ENCODE measurements around the gene MORF4L2. TPM values are rescaled to one million over a fixed set of nuclear protein-coding genes. Genes with fewer than 3 reads are reported as not detected.
"Not testable (repeated sequence)": the region's sequence is repeated elsewhere in the genome, so short reads cannot be mapped to it uniquely, and the experiment has no call there.

MORF4L2 gene
- total RNA-seq, 1 donor: 741 TPM

DNA sequence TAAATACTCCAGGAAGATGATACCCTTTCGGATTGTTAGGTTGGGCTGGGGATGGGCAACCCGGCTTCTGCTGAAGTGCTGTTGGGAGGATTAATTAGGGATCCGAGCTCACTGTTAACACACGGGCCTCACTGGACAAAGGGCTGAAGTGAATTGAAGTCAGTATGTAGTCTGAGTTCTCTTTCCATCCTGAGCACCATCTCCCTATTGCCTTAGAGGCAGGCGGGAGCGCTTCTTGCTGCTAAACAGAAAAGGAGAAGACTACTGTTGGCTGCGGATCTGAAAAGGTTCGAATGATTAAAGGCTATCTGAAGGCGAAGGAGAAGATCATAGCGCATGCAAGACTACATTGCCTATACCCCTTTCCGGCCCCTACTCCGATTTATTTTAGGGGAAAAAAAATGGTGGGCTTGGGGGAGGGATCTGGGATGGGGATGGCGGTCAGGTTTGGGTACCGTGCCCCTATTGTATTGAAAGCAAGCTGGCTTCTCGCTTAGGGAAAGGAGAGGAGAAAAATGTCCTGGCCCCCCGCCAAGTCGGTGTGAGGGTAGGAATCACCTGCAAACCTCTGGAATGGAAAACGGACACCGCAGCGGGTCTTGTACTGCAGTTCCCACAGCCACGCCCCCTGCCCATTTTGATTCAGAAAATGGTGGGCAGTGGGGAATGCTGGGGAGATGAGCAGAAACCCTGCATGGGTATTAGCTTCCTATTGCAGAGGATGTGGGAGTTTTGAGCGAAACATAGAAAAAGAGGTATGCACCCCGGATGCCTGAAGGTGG is 22.3 kb downstream of the MORF4L2 start:
- no peak overlapping the region for H3K4me3 ChIP-seq (ENCODE audit: low read depth, low read length)
- TF ChIP-seq, protein P1, sequence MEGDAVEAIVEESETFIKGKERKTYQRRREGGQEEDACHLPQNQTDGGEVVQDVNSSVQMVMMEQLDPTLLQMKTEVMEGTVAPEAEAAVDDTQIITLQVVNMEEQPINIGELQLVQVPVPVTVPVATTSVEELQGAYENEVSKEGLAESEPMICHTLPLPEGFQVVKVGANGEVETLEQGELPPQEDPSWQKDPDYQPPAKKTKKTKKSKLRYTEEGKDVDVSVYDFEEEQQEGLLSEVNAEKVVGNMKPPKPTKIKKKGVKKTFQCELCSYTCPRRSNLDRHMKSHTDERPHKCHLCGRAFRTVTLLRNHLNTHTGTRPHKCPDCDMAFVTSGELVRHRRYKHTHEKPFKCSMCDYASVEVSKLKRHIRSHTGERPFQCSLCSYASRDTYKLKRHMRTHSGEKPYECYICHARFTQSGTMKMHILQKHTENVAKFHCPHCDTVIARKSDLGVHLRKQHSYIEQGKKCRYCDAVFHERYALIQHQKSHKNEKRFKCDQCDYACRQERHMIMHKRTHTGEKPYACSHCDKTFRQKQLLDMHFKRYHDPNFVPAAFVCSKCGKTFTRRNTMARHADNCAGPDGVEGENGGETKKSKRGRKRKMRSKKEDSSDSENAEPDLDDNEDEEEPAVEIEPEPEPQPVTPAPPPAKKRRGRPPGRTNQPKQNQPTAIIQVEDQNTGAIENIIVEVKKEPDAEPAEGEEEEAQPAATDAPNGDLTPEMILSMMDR (IDR thresholded peaks at IDR 0.05; ENCODE audit: insufficient read depth, low read length): no peak

DNA sequence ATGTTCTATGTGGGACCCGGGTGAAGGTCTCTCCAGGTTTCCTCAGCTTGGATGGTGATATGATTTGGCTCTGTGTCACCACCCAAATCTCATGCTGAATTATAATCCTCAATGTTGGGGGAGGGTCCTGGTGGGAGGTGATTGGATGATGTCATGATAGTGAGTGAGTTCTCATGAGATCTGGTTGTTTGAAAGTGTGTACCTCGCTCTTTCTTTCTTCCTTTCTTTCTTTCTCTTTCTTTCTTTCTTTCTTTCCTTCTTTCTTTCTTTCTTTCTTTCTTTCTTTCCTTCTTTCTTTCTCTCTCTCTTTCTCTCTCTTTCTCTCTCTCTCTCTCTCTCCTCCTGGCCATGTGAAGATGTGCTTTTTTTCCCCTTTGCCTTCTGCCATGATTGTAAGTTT is 27.0 kb downstream of the MORF4L2 start:
- not testable (repeated sequence) for DNase-seq (ENCODE audit: low read depth); H3K4me3 ChIP-seq (ENCODE audit: low read depth, low read length)

More for the DNA sequence above, 22.3 kb downstream of the MORF4L2 start:
- no peak for DNase-seq (ENCODE audit: low read depth)

DNA sequence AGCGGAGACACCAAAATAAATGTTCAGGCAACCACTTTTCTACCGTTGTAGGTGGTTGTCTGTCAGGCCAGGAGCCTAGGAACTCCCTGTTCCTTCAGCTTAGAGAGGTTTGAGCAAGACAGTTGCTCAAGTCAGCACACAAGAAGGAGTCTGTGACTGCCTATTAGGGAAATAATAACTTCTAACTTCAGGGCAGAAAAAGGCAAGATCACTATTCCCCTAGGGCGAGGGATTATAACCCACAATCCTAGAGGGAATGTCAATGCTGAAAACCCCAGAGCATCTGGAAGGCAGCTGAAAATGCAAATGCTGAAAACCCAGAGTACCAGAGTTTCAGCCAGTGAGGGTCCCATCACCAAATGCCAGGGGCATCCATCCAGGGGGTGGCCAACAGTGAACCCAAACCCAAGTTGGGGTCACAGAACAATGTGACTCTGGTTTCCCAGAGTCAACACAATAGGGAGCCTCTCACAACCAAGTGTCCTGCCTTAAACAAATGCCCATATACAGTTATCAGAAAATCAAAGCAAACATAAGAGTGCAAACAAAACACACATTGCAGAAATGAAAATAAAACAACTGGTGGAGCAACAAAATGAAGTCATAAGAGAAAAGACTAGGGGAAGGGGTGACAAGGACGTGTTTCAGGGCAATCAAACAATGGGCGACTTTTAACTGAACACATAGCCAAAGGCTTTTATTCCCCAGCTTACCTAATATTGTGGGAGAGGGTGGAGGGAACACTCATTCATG is 27.6 kb downstream of the MORF4L2 start:
- no peak overlapping the region for H3K4me3 ChIP-seq (ENCODE audit: low read depth, low read length)
- TF ChIP-seq, protein P1 (IDR thresholded peaks at IDR 0.05; ENCODE audit: insufficient read depth, low read length): no peak
- no peak for DNase-seq (ENCODE audit: low read depth)

DNA sequence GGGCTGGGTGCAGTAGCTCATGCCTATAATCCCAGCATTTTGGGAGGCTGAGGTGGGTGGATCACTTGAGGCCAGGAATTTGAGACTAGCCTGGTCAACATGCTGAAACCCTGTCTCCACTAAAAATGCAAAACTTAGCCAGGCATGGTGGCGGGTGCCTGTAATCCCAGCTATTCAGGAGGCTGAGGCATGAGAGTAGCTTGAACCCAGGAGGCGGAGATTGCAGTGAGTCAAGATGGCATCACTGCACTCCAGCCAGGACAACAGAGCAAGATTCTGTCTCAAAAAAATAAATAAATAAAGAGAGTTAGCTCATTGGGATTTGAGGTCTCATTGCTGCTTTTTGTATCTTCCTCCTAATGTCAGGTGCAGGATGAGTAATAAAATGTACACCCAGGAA is 29.4 kb downstream of the MORF4L2 start:
- H3K4me3 ChIP-seq (ENCODE audit: low read depth, low read length): not testable (repeated sequence)
- DNase-seq (ENCODE audit: low read depth): peak; percentile 9

DNA sequence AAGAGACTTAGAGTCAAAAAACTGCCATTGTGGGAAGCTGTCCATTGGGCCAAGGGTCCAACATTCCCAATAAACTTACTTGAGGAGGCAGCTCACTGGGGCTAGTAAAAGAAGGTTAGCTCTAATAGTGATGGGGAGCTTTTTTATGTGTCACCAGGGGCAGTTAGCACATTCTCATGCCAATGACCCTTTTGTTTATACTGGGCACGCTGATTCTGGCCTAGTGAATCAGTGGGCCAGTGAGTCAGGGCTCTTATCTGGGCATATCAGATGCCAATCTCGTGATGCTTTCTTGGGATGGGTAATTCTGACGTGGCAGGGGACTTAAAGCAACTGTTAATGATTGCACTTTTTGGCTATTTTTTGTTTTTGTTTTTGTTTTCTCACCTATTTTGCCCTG is 29.9 kb downstream of the MORF4L2 start:
- TF ChIP-seq, protein P1 (IDR thresholded peaks at IDR 0.05; ENCODE audit: insufficient read depth, low read length): no peak
- DNase-seq (ENCODE audit: low read depth): peak; percentile 67
- no peak overlapping the region for H3K4me3 ChIP-seq (ENCODE audit: low read depth, low read length)

DNA sequence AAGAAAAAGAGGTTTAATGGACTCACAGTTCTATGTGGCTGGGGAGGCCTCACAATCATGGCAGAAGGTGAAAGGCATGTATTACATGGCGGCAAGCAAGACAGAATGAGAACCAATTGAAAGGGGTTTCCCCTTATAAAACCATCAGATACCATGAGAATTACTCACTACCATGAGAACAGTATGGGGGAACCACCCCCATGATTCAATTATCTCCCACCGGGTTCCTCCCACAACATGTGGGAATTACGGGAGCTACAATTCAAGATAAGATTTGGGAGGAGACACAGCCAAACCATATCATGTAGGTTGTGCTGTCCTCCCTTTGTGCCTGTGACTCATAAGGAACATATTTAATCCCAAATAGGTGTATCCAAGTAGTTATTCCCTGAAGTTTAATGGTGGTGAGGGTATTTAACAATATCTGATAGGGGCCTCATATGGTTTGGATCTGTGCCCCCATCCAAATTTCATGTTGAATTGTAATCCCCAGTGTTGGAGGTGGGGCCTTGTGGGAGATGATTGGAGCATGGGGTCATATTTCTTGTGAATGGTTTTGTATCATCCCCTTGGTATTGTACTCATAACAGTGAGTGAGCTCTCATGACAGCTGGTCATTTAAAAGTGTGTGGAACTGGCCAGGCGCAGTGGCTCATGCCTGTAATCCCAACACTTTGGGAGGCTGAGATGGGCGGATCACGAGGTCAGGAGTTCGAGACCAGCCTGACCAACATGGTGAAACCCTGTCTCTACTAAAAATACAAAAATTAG is 31.1 kb downstream of the MORF4L2 start:
- DNase-seq (ENCODE audit: low read depth): peak; percentile 50
- H3K4me3 ChIP-seq (ENCODE audit: low read depth, low read length): not testable (repeated sequence)

DNA sequence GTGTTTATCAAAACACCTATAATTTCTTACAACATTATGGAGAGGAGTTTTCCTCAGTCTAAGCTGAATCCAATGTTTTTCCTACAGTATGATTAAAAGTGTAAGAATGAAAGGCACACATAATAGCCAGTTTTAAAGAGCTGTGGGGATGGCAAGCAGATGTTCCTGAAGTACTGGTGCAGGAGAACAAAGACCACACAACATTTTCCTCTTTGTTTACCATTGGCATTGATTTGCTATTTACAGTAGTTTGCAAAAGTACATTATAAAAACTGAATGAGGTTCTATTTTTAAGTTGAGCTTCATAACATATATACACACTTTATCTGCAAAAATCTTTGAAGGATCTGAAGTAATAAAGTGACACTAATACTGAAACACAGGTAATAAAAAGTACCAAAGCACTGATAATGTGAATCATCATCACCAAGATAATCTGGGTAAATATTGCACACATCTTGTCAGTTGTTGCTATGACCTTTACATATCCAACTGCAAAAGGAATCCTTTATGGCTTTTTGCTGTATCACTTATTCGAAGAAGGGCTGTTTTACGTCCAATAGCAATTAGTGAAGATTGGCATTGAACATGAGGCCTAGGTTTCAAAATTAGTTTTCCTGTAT is 35.2 kb downstream of the MORF4L2 start:
- TF ChIP-seq, protein P1 (IDR thresholded peaks at IDR 0.05; ENCODE audit: insufficient read depth, low read length): no peak
- no peak for DNase-seq (ENCODE audit: low read depth)
- H3K4me3 ChIP-seq (ENCODE audit: low read depth, low read length): no peak overlapping the region

DNA sequence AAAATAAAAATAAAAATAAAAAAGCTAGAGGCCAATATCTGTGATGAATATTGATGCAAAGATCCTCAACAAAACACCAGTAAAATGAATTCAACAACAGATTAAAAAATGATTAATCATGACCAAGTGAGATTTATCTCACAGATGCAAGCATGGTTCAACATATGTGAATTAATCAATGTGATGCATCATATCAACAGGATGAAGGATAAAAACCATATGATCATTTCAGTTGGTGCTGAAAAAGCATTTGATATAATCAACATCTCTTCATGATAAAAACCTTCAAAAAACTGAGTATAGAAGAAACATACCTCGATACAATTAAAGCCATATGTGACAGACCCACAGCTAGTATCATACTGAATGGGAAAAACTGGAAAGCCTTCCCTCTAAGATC is 38.9 kb downstream of the MORF4L2 start:
- DNase-seq (ENCODE audit: low read depth): no peak
- H3K4me3 ChIP-seq (ENCODE audit: low read depth, low read length): no peak overlapping the region
- TF ChIP-seq, protein P1 (IDR thresholded peaks at IDR 0.05; ENCODE audit: insufficient read depth, low read length): no peak

Measured in fibroblast of the aortic adventitia (primary cell).